Epithelial cell of esophagus (primary cell): ENCODE results near the gene HLA-DOB.

Experiments
- DNase-seq: peaks from one replicate; pipeline ENCODE4 v3.0.0; 2010; ENCODE audit warnings: low read depth
- H3K4me3 ChIP-seq: 2 replicates; pipeline ENCODE4 v1.5.1; 2011; ENCODE audit warnings: mild to moderate bottlenecking, low read length, control low read depth
- TF ChIP-seq, protein P1 (sequence below): IDR thresholded peaks from 2 replicates; pipeline ENCODE4 v1.5.1; 2011; ENCODE audit warnings: low read depth, mild to moderate bottlenecking, low read length, control low read depth, inconsistent platforms; ENCODE audit not compliant: insufficient read depth; ENCODE audit errors: missing control alignments

The HLA-DOB gene

DNA sequence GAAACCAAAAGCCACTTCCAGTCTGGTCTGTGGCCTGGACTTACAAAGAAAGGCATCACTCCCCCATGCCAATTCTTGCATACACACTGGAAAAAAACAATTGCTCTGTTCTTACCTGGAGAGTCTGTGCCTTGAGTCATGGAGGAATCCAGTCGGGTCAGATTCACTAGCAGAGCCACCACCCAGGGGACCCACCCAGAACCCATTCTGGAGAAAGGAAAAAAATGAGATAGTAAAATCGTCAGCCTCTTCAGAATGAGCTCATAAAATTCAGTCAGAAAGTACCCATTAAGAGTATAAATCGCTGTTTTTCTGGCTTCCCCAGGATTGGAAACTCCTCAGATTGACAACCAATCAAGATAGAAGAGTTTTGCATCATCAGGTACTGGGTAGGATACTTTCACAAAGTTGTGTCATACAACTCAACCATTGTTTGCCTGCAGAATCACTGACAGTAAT lies at the start of gene HLA-DOB:
Gene HLA-DOB (minus strand): TSS at position 257 of the 459 bp plus-strand sequence. CDS start 51 bp downstream, at position 206.
- TF ChIP-seq, protein P1, sequence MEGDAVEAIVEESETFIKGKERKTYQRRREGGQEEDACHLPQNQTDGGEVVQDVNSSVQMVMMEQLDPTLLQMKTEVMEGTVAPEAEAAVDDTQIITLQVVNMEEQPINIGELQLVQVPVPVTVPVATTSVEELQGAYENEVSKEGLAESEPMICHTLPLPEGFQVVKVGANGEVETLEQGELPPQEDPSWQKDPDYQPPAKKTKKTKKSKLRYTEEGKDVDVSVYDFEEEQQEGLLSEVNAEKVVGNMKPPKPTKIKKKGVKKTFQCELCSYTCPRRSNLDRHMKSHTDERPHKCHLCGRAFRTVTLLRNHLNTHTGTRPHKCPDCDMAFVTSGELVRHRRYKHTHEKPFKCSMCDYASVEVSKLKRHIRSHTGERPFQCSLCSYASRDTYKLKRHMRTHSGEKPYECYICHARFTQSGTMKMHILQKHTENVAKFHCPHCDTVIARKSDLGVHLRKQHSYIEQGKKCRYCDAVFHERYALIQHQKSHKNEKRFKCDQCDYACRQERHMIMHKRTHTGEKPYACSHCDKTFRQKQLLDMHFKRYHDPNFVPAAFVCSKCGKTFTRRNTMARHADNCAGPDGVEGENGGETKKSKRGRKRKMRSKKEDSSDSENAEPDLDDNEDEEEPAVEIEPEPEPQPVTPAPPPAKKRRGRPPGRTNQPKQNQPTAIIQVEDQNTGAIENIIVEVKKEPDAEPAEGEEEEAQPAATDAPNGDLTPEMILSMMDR = no peak
- H3K4me3 ChIP-seq = no peak within 1 kb of the TSS
- peak; percentile 91 for DNase-seq

- no peak overlapping the region for H3K4me3 ChIP-seq
- TF ChIP-seq, protein P1 = no peak
- no peak for DNase-seq
Measured at GRCh38 chr6:32865724-32866443, 49.1 kb upstream of the HLA-DOB start.

DNA sequence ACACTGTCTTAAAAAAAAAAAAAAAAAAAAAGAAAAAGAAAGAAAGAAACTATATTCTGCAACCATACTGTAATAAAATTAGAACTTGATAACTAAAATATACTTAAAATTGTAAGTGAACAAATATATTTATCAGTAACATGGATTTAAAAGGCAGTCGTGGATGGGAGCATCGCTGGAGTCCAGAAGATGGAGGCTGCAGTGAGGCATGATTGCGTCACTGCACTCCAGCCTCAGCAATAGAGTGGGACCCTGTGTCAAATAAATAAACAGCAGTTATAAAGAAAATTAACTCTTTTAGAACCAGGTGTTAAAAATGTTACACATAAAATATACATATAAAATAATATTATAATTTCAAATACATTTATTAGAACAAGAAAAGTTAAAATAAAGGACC lies 45.9 kb upstream of the HLA-DOB start:
- H3K4me3 ChIP-seq = no peak overlapping the region
- no peak for DNase-seq
- TF ChIP-seq, protein P1 = no peak

DNA sequence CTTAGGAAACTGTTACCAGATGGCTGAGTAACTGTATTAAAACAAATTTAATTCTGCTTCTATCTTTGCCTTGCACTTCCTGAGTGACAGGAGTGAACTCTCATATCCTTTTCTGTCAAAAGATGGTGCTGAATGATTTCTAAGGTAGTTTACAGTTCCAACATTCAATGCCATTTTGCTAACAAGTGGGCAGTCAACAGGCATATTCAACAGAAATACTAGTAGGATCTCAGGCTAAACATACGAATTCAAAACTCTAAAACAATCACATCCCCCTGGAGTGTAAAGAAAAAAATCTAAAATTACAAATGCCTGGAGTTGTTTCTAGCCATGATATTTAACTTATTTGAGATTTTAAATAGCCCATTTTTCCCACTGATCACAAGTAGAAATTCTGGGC lies 43.9 kb upstream of the HLA-DOB start:
- TF ChIP-seq, protein P1 = no peak
- H3K4me3 ChIP-seq = no peak overlapping the region
- DNase-seq = no peak

DNA sequence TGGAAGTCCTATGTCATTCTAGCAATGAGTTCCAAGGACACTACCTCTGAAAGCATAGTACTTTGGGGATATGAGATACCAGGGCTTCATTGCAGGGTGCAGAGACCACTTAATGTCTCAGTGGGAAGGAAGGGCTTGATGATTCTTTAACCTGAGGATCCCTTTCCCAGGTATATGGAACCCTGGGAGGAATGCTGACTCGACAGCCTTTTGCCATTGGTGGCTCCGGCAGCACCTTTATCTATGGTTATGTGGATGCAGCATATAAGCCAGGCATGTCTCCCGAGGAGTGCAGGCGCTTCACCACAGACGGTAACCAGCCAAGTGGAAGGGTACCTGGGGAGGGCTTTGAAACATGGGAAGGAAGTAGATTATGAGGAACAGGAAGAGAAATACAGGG lies 41.4 kb upstream of the HLA-DOB start:
- no peak overlapping the region for H3K4me3 ChIP-seq
- DNase-seq = no peak
- TF ChIP-seq, protein P1 = no peak

DNA sequence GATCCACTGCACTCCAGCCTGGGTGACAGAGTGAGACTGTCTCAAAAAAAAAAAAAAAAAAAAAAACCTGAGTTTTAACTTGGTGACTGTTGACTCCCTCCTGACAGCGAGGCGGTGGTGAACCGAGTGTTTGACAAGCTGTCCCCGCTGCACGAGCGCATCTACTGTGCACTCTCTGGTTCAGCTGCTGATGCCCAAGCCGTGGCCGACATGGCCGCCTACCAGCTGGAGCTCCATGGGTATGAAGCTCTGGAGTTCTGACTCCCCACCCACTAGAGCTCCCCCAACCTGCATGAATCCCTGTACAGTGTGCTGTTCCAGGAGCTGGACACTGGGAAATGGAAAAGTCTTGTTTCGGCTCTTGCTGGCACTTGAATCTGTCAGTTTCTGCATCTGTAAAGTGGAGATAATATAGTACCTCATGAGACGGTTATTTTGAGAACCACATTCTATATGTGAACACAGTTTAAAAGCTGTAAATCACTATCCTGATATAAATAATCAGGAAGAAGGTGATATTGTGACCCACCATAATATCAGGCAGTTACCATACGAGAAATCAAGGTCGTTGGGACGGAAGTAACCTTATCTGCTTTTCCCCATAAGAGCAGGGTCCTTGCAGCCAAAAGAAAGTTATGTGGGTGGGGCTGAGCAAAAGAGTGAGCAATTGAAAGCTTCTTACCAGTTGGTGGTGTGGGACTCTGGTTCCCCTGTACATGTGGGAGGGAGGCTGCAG lies 40.5 kb upstream of the HLA-DOB start:
- TF ChIP-seq, protein P1 = no peak
- no peak overlapping the region for H3K4me3 ChIP-seq
- DNase-seq = no peak
